Heart right ventricle (tissue), 16 donors: ENCODE data around the gene LTBP1. TPM values are rescaled to one million over a fixed set of nuclear protein-coding genes. Genes with fewer than 3 reads are reported as not detected.

Experiments used
- ATAC-seq, 8 donors: fragments of 200-7000 bp; cut with Tn5 transposase; one replicate each; pipeline ENCODE4 v1.9.1; 2020; ENCODE audit warnings: mild to moderate bottlenecking in 8 of 8, moderate library complexity in 8 of 8, moderate number of reproducible peaks in 1 of 8
- DNase-seq, 2 donors: peaks; one replicate each; pipeline ENCODE4 v3.0.0-alpha.2; 2020
- H3K27ac ChIP-seq, 10 donors: fragments of 200-600 bp; sonication (generic) in 2 of 10; one replicate each; pipeline versions ENCODE4 v1.5.0 to v1.8.0; 2020 to 2022; ENCODE audit warnings: mild to moderate bottlenecking in 3 of 10
- H3K27me3 ChIP-seq, 7 donors: fragments of 200-600 bp; one replicate each; pipeline ENCODE4 v1.8.0; 2021 to 2022; ENCODE audit warnings: mild to moderate bottlenecking in 2 of 7
- H3K36me3 ChIP-seq, 9 donors: fragments of 200-600 bp; sonication (generic) in 1 of 9; one replicate each; pipeline versions ENCODE4 v1.5.0 to v1.8.0; 2020 to 2022; ENCODE audit warnings: mild to moderate bottlenecking in 2 of 9
- H3K4me1 ChIP-seq, 9 donors: fragments of 200-600 bp; sonication (generic) in 1 of 9; one replicate each; pipeline versions ENCODE4 v1.5.0 to v1.8.0; 2020 to 2022; ENCODE audit warnings: mild to moderate bottlenecking in 4 of 9
- H3K4me3 ChIP-seq, 10 donors: fragments of 200-600 bp; sonication (generic) in 2 of 10; one replicate each; pipeline versions ENCODE4 v1.5.0 to v1.8.0; 2020 to 2022; ENCODE audit warnings: mild to moderate bottlenecking in 7 of 10, moderate library complexity in 2 of 10
- H3K9me3 ChIP-seq, 11 donors: fragments of 200-600 bp in 10 of 11; sonication (generic) in 2 of 11; one replicate each; pipeline versions ENCODE4 v1.5.0 to v1.8.0; 2013 to 2022; ENCODE audit warnings: mild to moderate bottlenecking in 2 of 11, control low read depth in 1 of 11, moderate library complexity in 1 of 11
- WGBS, 2 donors: extraction: QIAGEN DNeasy Blood & Tissue Kit; methylation state at CpG; one replicate each; pipeline ENCODE4 v1.1.7; 2013; ENCODE audit warnings: inconsistent platforms in 1 of 2; 5-methylcytosine and 5-hydroxymethylcytosine counted together
- intact Hi-C, 10 donors: fragments of 100-400 bp; cut with DNase I; formaldehyde crosslinking; loops; one replicate each; pipeline versions ENCODE4 v1.11.1 to v1.14.2; 2022
- polyA plus RNA-seq, 2 donors: library from polyadenylated mRNA; stranded (reverse); fragments of 200-250 nt; gene quantifications; one replicate each; pipeline ENCODE4 v1.2.3, GENCODE V29; 2013
- total RNA-seq, 10 donors: library from RNA; stranded (reverse); fragmentation: NEBNext Ultra II Directional in 3 of 10; extraction: Animal tissue kit (Norgen Biotek cat#: 25700) in 3 of 10; gene quantifications; one replicate each; pipeline versions ENCODE4 v1.2.1 to v1.2.4, GENCODE V29; 2021 to 2023
- TF ChIP-seq, protein P1 (sequence below), 9 donors: fragments of 200-600 bp; sonication (generic) in 2 of 9; IDR thresholded peaks; one replicate each; pipeline versions ENCODE4 v1.5.0 to v1.8.0; 2021 to 2022; ENCODE audit warnings: antibody characterized with exemption in 9 of 9, mild to moderate bottlenecking in 5 of 9, moderate library complexity in 1 of 9
- donor health status: Arrhythmogenic right ventricular cardiomyopathy.
- donor health status: ischemic (EF 13 %, LVEDD 7.1; RV severe dilation, severe dysfunction).
- donor health status: healthy with polysubstance abuse.
- donor health status: DM: no; HTN: yes; CAD: no.
- donor health status: DM: no; HTN: no; CAD: no.
- donor health status: ischemic (EF 25% LVEDD 6.9; RV normal size, moderate dysfunction).
- donor health status: ischemic (EF 25% LVEDD 5.7; RV mildly dilated, moderate dysfunction).
- donor health status: healthy.
- donor health status: DM: yes; HTN: yes; CAD: no.
- donor health status: Ischemic cardiomyopathy.
- donor health status: ischemic (EF 35%, LVEDD 5.7; RV mildly dilated, moderate dysfunction).
- donor health status: nonischemic (EF 11% LVEDD 7.7; RV severe dilation, severe dysfunction).
- donor health status: DM: yes; HTN: yes; CAD: no.
- donor health status: PGD.
- donor health status: ischemic (EF 29% LVEDD 5.4; RV normal size, mild dysfunction).
- donor health status: nonischemic (EF 23%, LVEDD 6.1; RV moderate dilation, normal function).

Gene LTBP1
- total and polyA plus RNA-seq, 12 donors: 22.4 to 164 (median 84.3) TPM

GRCh38 chr2:33108483-33109443, 162.0 kb downstream of the LTBP1 start:
- H3K4me3 ChIP-seq: no peak overlapping the region
- no peak for DNase-seq
- peaks cover 0 to 16% (median 0%) of the 10 kb centered on the region in 9 donors for H3K36me3 ChIP-seq
- peak overlapping the region in 8 of 10 donors; percentile 3 to 75 (median 48) for H3K27ac ChIP-seq
- no peaks in the 10 kb centered on the region for H3K9me3 ChIP-seq
- H3K4me1 ChIP-seq: peaks cover 0 to 67% (median 33%) of the 10 kb centered on the region in 9 donors
- ATAC-seq: peak; percentile 40 to 81 (median 72)
- no peaks in the 10 kb centered on the region for H3K27me3 ChIP-seq
- WGBS, 2 donors: 59 to 63% methylated on average over 11 of the region's 11 CpGs
- intact Hi-C loops: no loop called here
- TF ChIP-seq, protein P1, sequence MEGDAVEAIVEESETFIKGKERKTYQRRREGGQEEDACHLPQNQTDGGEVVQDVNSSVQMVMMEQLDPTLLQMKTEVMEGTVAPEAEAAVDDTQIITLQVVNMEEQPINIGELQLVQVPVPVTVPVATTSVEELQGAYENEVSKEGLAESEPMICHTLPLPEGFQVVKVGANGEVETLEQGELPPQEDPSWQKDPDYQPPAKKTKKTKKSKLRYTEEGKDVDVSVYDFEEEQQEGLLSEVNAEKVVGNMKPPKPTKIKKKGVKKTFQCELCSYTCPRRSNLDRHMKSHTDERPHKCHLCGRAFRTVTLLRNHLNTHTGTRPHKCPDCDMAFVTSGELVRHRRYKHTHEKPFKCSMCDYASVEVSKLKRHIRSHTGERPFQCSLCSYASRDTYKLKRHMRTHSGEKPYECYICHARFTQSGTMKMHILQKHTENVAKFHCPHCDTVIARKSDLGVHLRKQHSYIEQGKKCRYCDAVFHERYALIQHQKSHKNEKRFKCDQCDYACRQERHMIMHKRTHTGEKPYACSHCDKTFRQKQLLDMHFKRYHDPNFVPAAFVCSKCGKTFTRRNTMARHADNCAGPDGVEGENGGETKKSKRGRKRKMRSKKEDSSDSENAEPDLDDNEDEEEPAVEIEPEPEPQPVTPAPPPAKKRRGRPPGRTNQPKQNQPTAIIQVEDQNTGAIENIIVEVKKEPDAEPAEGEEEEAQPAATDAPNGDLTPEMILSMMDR (IDR thresholded peaks at IDR 0.05): no peak

GRCh38 chr2:33110461-33110860, 163.7 kb downstream of the LTBP1 start:
- peaks cover 0 to 16% (median 0%) of the 10 kb centered on the region in 9 donors for H3K36me3 ChIP-seq
- H3K4me1 ChIP-seq: peaks cover 0 to 54% (median 23%) of the 10 kb centered on the region in 9 donors
- ATAC-seq: no peak
- intact Hi-C loops: loop anchor here in 1 of 10 donors (10.0 kb wide), 1 partner anchor 154 kb away; no protein-coding TSS in a partner anchor
- peak overlapping the region in 1 of 10 donors; percentile 24 for H3K27ac ChIP-seq
- H3K4me3 ChIP-seq: no peak overlapping the region
- H3K9me3 ChIP-seq: no peaks in the 10 kb centered on the region
- no peak for DNase-seq
- TF ChIP-seq, protein P1 (IDR thresholded peaks at IDR 0.05): no peak
- WGBS, 2 donors: 76% methylated on average over 5 of the region's 5 CpGs
- no peaks in the 10 kb centered on the region for H3K27me3 ChIP-seq

DNA sequence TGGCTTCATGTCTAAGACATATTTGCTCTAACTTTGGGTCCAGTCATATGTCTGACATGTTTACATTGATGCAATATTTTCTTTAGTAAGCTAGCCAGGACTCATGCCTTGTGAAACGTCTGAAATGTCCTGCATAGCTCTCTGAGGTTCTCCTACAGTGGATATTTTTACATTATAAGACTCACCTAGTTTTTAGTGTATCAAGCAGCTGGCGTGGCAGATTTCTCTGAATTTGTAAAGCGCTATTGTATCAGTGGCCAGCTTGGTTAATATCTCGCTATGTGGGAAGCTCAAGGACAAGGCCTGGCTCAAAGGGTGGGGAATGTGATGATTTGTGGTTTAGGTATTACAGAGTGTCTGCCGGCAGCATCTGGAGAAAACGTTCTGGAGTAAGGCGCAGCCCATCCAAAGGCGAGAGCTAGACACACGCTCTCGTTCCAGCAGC, 164.3 kb downstream of the LTBP1 start:
- no peak overlapping the region for H3K4me3 ChIP-seq
- peaks cover 0 to 16% (median 0%) of the 10 kb centered on the region in 9 donors for H3K36me3 ChIP-seq
- TF ChIP-seq, protein P1 (IDR thresholded peaks at IDR 0.05): no peak
- H3K27me3 ChIP-seq: no peaks in the 10 kb centered on the region
- H3K4me1 ChIP-seq: peaks cover 0 to 54% (median 23%) of the 10 kb centered on the region in 9 donors
- no peaks in the 10 kb centered on the region for H3K9me3 ChIP-seq
- 52 to 60% methylated on average over 10 of the region's 10 CpGs for WGBS, 2 donors
- ATAC-seq: peak in 5 of 8 donors; percentile 15 to 58 (median 54)
- intact Hi-C loops: loop anchor here in 1 of 10 donors (10.0 kb wide), 1 partner anchor 154 kb away; no protein-coding TSS in a partner anchor
- H3K27ac ChIP-seq: peak overlapping the region in 1 of 10 donors; percentile 3
- DNase-seq: no peak

GRCh38 chr2:33115196-33115595, 168.4 kb downstream of the LTBP1 start:
- H3K36me3 ChIP-seq: peaks cover 0 to 14% (median 0%) of the 10 kb centered on the region in 9 donors
- WGBS, 2 donors: 95 to 96% methylated on average over 2 of the region's 2 CpGs
- peaks cover 0 to 33% (median 9%) of the 10 kb centered on the region in 9 donors for H3K4me1 ChIP-seq
- no peaks in the 10 kb centered on the region for H3K27me3 ChIP-seq
- intact Hi-C loops: loop anchor here in 1 of 10 donors (10.0 kb wide), 1 partner anchor 150 kb away; no protein-coding TSS in a partner anchor
- no peak for DNase-seq
- TF ChIP-seq, protein P1 (IDR thresholded peaks at IDR 0.05): no peak
- no peak overlapping the region for H3K4me3 ChIP-seq
- no peak for ATAC-seq
- H3K9me3 ChIP-seq: no peaks in the 10 kb centered on the region
- H3K27ac ChIP-seq: no peak overlapping the region
